Measurements from ENCODE around the gene SCRN2.

SCRN2 gene

DNA sequence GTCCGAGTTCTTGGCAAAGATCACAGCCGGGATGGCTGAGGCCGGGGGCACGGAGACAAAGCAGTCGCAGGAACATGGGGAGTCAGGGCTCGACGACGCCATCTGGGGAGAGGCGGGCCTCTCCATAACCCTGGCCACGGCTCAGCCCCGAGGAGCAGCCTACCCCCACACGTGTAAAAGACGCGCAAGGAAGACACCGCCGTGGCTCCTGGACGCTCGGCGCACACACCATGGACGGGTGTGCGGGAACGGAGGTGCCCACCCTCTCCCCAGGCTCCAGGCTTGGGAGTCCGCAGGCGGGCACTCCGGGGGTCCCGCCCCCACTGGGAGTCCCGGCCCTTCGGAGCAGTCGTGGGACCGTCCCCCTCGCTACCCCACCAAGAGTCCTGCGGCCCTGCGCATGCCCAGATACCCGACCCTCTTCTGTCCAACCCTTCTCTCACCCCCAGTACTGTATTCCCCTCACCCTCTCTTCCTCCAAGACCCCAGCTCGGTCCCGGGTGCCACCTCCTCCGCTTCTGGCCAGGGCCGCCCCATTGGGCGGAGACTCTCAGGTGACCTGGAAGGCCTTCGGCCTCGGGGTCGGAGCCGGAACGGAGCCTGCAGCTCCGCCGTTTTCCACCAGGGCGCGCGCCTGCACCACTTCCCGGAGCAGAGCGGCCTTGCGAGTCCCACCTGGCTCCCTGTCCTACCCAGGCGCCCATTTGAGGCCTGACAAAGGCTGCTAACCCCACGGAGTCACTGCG lies at the start of gene SCRN2:
TSS of gene SCRN2 (minus strand) at position 532 of the 746 bp plus-strand sequence. CDS start at position 102, 430 bp downstream.
- DNase-seq, result peak; percentile 79

DNA sequence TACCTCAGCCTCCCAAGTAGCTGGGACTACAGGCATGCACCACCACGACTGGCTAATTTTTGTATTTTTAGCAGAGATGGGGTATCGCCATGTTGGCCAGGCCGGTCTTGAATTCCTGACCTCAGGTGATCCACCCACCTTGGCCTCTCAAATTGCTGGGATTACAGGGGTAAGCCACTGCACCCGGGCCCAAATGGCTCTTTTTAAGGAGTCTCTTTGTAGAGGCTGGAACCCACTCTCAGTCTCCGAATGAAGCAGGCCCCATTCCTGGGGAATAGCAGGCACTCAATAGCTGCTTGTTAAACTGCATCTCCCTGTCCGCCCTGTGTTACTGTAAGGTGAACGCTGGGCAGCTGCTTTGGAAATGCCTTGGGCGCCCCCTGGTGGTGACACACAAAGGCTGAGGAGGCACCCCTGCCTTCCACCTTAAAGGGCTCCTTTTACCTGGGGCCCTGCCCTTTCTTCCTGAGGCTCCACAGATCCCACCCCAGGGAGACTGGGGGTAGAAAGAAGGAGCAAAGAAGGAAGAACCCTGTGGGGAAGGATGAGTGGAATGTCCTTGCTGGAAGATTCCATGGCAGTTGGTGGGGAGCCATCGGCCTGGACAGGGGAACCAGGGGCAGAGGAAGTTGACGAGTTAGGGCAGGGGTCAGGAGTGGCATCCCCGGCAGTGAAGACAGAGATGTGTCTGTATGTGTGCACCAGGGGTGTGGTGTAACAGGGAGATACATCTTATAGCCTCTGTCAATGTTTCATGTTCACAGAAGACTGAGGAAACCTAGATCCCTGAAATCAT lies 48.9 kb upstream of the SCRN2 start:
- DNase-seq, result peak; percentile 65

DNA sequence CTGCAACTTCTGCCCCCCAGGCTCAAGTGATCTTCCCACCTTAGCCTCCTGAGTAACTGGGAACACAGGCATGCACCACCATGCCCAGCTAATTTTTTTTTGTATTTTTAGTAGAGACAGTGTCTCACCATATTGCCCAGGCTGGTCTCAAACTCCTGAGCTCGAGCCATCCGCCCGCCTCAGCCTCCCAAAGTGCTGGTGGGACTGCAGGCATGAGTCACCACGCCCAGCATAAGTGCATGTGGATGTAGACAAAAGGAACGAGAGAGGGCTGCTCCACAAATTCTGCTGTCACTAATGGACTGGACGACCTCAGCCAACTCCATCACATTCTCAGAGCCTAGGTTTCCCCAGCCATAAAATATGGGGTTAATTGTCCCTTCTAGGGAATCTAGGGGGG lies 47.2 kb upstream of the SCRN2 start:
- DNase-seq, result peak; percentile 20

DNA sequence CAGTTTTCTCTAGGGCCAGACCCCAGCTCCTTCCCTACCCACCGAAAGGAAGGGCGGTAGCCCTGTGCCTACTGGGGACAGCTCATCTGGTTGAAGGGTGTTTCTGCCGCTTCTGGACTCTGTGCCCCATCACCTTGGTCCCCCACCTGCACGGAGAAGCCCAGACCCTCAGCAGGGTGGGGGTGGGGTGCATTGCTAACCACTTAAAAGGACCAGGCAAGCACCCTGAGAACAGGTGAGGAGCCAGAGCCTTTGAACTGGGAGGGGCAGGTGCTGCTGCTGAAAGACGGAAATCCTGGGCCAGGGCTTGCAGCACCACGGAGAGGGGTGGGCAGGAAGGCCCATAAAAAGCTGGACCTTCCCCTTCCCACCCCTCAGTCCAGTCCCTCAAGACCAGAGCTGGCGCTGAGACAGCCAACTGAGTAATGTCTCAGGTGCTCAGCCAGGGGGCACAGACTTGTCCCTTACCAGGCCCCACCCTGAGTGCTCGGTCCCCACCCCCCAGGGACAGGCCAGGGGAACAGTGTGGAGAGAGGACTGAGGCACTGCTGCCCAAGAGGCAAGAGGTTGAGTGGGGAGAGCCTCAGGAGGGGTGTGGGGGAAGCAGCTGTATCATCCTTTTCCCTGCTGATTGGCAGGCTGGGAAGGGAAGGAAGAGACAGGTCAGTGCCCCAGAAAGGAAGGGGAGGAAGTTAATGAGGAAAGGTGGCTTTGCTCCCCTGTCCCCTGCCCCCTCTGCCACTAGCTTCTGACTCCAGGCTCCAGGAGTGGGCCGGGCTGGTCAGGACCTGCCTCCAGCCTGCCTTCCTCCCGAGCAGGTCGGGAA lies 44.0 kb upstream of the SCRN2 start:
- DNase-seq, result peak; percentile 65

DNA sequence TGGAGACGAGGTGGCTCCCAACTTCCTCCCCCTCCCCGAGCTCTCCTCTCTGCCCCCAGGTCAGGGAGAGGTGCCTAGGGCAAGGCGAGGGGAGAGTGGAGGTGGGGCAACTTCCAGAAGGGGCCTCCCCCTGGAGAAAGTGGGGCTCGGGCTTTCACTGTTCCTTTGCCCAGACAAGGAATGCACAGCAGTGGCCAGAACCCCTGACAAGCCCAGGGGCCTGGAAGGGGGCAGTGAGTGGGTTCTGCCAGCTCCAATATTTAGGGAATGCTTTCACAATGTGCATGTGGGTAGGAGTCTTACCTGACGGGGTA lies 43.3 kb upstream of the SCRN2 start:
- DNase-seq, result no peak

DNA sequence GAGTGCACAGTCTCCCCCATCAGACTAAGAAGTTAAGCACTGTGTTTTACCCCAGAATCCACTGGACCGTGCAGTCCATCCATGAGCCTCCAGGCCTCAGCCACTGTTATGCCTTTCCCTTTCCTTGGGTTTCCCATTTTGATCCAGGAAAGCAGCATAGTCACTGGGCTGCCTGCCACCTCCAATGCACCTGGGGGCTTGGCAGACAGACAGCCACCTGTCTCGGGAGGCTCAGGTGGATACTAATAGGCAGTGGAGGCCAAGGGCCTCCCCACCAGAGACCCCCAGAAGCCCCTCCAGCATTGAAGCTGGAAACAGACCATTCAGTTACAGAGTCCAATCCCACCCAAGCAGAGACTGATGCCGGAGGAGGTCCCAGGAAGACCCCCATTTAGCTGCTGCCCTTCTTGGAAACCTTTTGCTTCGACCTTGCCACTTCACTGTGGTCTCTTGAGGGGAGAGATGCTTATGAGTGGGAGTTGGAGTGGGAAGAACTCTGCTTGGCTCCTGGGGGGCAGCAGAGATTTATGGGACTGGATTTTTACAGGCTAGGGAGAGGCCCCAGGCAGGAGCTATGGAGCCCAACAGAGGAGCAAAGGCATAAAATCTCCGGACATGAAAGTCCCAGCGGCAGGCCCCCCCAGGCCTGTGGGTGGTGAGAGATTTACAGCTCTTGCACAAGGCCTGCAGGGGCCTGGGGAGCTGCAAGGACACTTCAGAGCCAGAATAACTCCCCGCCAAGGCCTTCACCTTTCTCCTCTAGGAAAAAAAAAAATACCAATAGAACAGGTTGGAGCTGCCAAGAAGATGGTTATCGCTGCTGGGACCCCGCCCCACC lies 42.7 kb upstream of the SCRN2 start:
- DNase-seq, result peak; percentile 76

DNA sequence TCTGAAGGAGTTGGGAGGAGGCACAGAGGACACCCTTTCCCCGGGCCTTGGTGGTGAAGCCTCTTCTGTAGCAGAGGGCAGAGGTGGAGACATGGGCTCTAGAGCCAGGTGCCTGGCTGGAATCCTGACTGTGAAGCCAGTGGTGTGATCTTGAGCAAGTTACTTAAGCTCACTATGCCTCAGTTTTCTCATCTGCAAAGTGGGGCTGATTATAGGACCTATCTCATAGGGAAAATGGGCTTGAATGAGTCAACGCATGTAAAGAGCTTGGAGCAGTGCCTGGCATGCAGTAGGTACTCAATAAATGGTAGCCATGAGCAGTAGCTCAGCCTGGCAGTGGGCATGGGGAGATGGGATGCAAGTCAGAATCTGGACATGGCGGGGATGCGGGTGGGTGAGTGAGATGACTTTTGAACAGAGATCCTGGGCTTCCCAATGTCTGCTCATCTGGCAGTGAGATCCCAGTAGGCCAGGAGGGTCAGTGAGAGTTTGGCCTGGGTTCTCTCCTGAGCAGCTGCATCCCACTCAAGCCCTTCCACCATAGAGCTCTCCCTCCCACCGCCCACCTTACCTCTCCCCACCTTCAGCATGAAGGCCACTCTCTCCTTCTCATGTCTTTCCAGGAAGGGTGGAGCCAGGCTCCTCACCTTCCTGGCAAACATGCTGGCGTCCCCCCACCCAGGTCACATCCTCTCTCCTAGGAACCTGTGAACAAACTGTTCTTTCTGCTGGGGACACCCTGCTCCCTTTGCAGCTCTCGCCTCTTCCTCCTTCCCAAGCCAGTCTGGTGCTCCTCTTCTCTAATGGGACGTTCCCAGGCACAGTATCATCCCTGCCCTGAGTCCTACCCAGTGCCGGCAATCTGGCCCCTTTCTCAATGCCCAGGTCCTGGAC lies 41.9 kb upstream of the SCRN2 start:
- DNase-seq, result no peak

DNA sequence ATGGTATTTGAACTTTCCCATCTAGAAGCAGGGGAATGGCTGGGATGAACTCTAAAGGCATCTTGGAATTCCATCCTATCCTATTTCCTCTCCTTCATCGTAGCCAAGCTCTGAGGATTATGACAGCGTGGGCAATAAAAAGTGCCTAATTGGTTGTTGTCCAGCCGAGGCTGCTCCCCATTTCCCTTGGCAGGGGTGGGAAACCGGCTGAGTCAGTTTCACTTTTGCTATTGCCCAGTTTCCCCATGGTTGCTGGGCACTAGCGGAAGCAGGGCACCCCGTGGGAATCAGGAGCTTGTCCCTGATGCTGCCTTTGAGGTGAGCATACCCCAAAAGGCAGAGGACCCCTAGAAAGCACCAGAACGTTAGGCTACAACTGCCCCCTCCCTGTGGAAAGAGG lies 41.2 kb upstream of the SCRN2 start:
- no peak for DNase-seq

DNA sequence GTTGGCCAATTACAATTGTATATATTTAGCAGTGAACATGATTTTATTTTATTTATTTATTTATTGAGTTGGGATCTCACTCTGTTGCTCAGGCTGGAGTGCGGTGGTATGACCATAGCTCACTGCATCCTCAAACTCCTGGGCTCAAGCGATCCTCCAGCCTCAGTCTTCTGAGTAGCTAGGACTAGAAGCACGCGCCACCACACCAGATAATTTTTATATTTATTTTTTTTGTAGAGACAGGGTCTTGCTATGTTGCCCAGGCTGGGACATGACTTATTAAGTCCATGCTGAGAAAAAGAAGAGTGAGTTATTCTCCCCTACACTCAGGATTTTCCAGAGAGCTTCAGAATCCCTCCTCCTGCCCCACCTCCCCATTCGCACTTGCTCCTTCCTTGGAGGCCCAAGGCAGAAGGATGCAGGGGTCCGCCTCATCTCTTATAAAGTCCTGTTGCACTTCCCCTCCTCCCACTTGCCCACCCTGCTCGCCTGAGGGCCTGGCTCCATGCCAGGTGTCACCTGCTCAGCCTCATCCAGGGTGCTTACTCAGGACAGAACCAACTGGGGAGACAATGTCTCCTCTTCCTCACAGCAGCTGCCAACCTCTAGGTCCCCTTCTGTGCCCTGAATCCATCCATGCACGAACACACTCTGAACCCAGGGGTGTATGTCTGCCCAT lies 38.8 kb upstream of the SCRN2 start:
- no peak for DNase-seq

DNA sequence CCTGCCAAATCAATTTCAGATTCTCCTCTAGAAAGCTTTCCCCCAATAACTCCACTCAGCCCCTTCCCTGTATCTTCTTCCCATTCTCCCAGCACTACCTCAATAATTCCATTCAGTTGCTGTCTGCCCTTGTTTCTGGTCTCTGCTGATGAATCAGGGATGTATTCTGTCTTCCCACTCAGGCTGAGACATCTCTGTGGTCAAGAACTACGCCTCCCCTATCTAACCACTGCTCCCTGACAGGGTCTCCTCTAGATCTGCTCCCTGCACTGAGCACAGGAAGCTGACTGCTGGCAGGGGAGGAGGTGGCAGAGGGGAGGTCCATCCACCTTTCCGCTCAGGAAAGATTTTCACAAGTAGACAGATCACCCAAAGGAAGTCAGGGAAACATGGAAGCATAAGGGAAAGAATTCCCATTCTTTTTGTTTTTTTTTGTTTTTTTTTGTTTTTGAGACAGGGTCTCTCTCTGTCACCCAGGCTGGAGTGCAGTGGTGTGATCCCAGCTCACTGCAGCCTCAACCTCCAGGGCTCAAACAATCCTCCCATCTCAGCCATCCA lies 38.0 kb upstream of the SCRN2 start:
- no peak for DNase-seq

DNA sequence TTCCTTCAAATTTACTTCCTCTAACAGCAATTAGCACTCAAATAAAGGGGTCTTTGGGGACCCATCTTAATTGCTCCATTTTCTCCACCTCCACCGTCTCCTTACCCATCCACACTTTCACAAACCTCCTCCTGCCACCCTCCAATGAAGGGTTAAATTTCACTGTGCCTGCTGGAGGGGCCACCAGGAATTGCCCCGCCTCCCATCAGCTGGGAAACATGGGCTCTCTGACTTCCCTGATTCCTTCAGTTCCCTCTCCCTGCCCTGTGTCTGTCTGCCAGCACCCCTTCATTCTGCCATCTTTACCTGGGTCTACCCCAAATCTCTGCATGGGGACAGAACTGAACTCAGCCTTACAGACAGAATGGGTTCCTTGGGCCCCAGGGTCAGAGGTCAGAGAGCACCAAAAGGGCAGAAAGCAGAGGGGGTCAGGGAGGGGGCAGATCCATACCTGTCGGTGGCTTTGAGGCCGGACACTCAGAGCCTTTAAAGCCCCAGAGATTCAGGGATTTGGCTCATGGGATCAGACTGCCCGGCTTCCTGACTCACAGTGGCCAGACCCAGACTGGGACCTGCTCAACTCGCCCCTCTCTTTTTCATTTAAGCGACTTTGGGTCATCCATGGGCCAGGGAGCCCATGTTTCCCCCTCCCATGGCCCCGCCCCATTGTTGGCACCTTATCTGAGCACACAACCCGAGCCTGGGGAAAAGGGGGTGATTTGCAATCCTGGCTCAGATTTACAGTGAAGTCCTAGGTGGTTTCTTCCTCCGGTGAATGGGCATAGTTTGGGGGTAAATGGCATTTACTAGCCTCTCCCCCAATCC lies 37.3 kb upstream of the SCRN2 start:
- no peak for DNase-seq

DNA sequence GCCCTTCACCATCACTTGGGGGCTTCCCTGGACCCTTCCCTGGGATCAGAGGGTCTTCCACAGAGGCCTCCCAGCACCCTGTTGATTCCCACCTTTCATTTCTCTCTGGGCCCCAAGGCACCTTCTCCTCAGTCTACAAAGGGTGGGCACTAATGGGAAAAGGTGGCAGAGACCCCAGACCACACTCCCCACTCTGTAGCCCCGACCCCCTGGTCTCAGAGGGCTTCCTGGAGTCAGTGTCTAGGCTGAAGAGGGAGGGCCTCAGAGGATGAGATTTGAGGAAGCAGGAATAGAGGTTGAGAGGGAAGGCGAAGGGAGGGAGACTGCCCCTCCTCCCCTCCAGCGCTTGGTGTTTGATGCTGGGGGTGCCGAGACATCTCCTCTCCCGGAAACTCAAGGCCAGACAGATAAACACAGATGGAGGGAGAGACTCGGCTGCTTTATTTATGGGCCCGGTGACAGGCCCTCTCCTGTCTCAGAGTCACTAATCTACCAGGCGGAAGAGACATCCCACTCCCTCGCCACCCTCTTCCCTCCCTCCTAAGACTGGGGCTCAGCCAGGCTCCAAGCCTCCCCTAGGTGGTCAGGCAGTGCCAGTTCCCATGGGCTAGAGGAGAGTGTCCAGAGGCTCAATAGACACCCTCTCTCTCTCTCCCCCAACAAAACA lies 36.4 kb upstream of the SCRN2 start:
- DNase-seq, result no peak

DNA sequence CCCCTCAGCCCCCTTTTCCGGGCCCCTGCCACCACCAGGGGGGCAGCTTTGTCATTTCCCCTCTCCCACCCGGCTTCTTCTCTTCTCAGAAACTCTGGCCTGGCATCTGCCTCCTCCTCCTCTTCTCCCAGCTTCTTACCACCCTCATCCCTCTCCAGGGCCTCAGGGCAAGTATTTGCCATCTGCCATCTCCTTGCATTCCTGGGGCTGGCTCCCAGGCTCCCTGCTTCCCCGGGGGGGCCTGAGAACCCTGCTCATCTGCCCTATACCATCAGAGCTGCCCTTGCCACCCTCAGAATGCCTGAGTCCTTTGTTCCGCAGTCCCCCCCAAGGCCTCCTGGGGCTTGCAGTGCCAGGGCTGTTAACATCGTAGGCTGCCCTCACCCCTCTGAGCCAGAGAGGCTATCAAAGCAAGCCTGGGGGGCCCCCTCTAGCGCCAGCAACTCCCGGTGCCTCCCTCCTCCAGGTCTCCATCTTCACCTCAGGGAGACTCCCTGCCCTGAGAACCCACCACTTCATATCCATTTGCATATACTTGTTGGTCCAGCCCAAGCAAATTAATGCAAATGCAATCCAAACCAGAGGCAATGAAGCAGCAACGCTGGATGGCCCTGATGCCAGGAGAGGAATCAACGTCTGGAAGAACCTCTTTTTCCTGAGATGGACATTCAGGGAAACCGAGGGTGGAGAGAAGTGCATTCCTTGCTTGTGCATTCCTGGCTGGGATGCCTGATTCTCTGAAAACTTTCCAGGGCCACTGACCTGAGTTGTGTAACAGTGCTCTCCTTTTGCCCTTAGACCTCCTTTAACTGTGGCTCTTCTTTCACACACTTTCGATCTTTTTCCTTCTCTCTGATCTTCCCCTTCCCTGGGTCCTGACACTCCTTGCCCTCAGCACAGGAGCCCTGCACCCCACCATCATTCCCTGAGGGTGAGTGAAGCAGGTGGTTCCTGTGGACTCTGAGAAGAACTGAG lies 34.2 kb upstream of the SCRN2 start:
- DNase-seq, result peak; percentile 12

DNA sequence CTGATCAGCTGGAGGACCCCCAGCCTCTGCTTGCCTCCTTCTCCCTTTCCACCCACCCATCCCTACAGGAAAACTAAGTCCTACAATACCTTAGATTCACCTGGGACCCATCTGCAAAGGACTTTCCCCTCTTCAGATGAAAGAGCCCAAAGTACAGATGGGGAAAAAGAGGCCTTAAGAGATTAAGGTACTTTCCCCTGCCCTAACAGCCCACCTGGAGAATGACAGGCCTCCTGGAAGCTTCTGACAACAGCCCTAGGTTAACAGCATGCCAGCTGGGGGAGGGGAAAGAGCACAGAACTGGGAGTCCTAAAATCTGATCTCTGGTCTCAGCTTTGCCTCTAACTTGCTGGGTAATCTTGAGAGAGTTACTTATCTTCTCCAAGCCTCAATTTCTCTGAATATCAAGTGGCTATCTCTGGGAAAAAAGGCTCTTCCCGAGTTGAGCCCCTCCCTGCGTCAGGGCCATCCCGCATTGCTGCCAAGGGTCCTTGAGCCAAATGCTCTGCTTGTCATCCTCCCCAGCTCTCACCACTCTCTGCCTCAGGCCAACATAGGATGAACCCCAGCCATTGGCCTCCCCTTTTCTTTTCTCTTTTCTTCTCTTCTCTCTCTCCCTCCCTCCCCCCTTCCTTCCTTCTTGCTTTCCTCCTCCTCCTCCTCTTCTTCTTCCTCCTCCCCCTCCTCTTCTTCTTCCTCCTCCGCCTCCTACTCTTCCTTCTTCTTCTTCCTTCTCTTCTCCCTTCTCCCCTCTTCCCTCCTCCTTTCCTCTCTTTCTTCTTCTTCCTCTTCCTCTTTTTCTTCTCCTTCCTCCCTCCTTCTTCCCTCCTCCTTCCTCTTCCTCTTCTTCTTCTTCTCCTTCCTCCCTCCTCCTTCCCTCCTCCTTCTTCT lies 32.4 kb upstream of the SCRN2 start:
- no peak for DNase-seq

DNA sequence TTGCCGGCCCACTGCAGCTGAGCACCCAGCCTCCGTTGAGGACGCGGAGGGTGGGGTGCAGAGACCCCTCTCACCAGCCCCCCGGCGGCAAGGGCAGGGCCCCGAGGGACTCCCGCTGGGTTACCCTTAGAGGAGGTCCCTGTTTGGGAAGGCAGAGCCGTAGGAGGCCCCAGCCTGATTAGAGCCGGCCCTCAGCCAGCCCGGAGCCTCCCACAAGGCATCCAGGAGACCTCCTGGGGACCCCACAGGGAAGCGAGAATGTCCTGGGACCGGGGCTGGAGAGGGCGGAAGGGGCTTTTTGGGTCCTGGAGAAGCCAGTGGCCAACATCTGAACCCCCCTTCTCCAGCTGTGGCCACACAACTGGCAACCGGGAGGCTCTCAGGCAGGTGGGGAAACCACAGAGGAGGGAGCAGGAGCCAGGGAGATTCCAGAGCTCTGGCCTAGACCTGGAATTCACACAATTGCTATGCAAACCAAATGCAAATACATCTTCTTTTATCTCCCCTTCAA lies 31.6 kb upstream of the SCRN2 start:
- no peak for DNase-seq

DNA sequence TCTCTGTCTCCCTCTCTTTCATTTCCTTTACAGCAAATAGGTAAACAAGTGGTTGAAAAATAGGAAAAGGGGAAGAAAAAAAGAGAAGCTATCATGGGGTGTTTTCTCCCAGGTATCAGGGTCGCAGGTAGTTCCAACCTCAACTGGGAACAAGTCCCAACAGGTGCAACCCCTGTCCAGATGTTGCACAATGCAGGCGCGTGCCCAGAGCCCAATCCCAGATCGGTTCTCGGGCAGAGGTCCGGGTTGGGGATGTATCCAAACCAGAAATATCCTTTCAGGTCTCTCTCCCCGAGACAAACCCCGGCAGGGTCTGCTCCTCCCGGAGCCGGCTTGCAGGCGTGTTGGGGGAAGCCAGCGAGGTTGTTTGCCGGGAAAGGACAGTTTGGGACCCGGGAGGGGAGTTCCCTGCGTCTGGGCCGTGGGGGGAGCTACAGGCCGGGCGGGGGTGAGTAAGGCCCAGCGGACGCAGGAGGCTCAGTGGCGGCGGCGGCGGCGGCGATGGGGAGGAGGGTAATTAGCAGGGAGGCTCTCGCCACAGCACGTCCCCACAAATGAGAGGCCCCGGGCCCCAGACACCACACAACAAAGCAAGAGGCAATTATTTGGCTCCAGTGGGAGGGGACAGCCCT lies 31.1 kb upstream of the SCRN2 start:
- DNase-seq, result no peak
